GM18909 (cell line): ENCODE measurements around the gene CD151.

Experiments used
- ATAC-seq: cut with Tn5 transposase; IDR thresholded peaks from one replicate; pipeline ENCODE4 v1.9.1; 2021; ENCODE audit warnings: mild to moderate bottlenecking; ENCODE audit not compliant: unreplicated experiment, poor library complexity

The CD151 gene

GRCh38 chr11:796565-797295 is 36.0 kb upstream of the CD151 start:
- no peak for ATAC-seq

GRCh38 chr11:797296-798092 is 35.3 kb upstream of the CD151 start:
- peak; percentile 38 for ATAC-seq

GRCh38 chr11:798093-798713 is 34.5 kb upstream of the CD151 start, which contains the start of gene SLC25A22:
Gene SLC25A22 (minus strand): TSS chr11:798281. CDS start chr11:795006, 3,275 bp downstream.
- peak; percentile 60 for ATAC-seq

GRCh38 chr11:799641-800316 is 33.0 kb upstream of the CD151 start:
- no peak for ATAC-seq

- no peak for ATAC-seq
These were observed 32.3 kb upstream of the CD151 start for GRCh38 chr11:800473-800872.

GRCh38 chr11:801097-801780 is 31.5 kb upstream of the CD151 start:
- no peak for ATAC-seq

- ATAC-seq: no peak
These were observed 30.6 kb upstream of the CD151 start for GRCh38 chr11:802018-802617.

GRCh38 chr11:802693-803466 is 29.9 kb upstream of the CD151 start:
- ATAC-seq: no peak

- no peak for ATAC-seq
These were observed 29.3 kb upstream of the CD151 start for GRCh38 chr11:803467-803742.

GRCh38 chr11:803770-804598 is 28.8 kb upstream of the CD151 start:
- no peak for ATAC-seq

- ATAC-seq: no peak
These were observed 28.2 kb upstream of the CD151 start for GRCh38 chr11:804599-804964.

- no peak for ATAC-seq
These were observed 24.1 kb upstream of the CD151 start for GRCh38 chr11:808427-809286.

- peak; percentile 73 for ATAC-seq
These were observed 23.3 kb upstream of the CD151 start, which contains the start of gene RPLP2 for GRCh38 chr11:809287-810039. Gene RPLP2 (plus strand): TSS chr11:809967. CDS start chr11:810235, 268 bp downstream.

- ATAC-seq: no peak
These were observed 22.6 kb upstream of the CD151 start for GRCh38 chr11:810040-810567.

- no peak for ATAC-seq
These were observed 21.1 kb upstream of the CD151 start for GRCh38 chr11:811446-812245.

- ATAC-seq: no peak
These were observed 20.4 kb upstream of the CD151 start for GRCh38 chr11:812390-812789.
